IMR-90 (cell line): ENCODE measurements around the gene NIF3L1. TPM values are rescaled to one million over a fixed set of nuclear protein-coding genes. Genes with fewer than 3 reads are reported as not detected.

Source experiments
- ATAC-seq: fragments of 200-7000 bp; cut with Tn5 transposase; 2 replicates; pipeline ENCODE4 v1.9.1; 2020; ENCODE audit warnings: low read depth, mild to moderate bottlenecking, moderate library complexity
- BruUV-seq: library from RNA; stranded (reverse); fragments of 400-500 nt; replicated peaks from 2 replicates; lab custom pipeline; 2021; lab: Mats Ljungman, UMichigan
- CTCF ChIA-PET: fragments of 300-600 bp; formaldehyde crosslinking; extraction: SDS; loops from one replicate; lab custom pipeline; 2021; ENCODE audit warnings: antibody characterized with exemption; lab: Yijun Ruan, JAX
- POLR2A ChIA-PET: fragments of 300-600 bp; sonication (Branson Sonifier 250); formaldehyde crosslinking; loops from one replicate; lab custom pipeline; 2022; ENCODE audit warnings: antibody characterized with exemption; ENCODE audit not compliant: unreplicated experiment; lab: Charles Lee
- DNase-seq: peaks from one replicate; pipeline ENCODE4 v3.0.0; 2013
- H2AFZ ChIP-seq: replicated peaks from 2 replicates; pipeline ENCODE3; 2013; ENCODE audit warnings: low read length, mild to moderate bottlenecking; ENCODE audit not compliant: poor library complexity
- H2AK5ac ChIP-seq: 2 replicates; pipeline ENCODE4 v1.6.1; 2013; ENCODE audit warnings: low read depth, low read length, inconsistent platforms
- H2AK9ac ChIP-seq: replicated peaks from 2 replicates; pipeline ENCODE3; 2013; ENCODE audit warnings: mild to moderate bottlenecking, low read depth, low read length, moderate library complexity; ENCODE audit not compliant: poor library complexity
- H2BK120ac ChIP-seq: 2 replicates; pipeline ENCODE4 v1.6.1; 2013; ENCODE audit warnings: low read depth, low read length, inconsistent platforms
- H2BK15ac ChIP-seq: 3 replicates; pipeline ENCODE4 v1.6.1; 2013; ENCODE audit warnings: low read depth, low read length, inconsistent platforms
- H2BK20ac ChIP-seq: 2 replicates; pipeline ENCODE4 v1.6.1; 2013; ENCODE audit warnings: low read depth, mild to moderate bottlenecking, inconsistent platforms, low read length, moderate library complexity
- H2BK5ac ChIP-seq: 2 replicates; pipeline ENCODE4 v1.6.1; 2013; ENCODE audit warnings: mild to moderate bottlenecking, low read depth, low read length, inconsistent platforms; ENCODE audit not compliant: poor library complexity, severe bottlenecking
- H3K14ac ChIP-seq: replicated peaks from 2 replicates; pipeline ENCODE4 v1.6.1; 2013; ENCODE audit warnings: low read depth, low read length, inconsistent platforms
- H3K18ac ChIP-seq: 2 replicates; pipeline ENCODE4 v1.6.1; 2013; ENCODE audit warnings: low read depth, low read length, control low read depth
- H3K23ac ChIP-seq: 2 replicates; pipeline ENCODE4 v1.6.1; 2013; ENCODE audit warnings: low read depth, low read length, inconsistent platforms
- H3K27ac ChIP-seq: 2 replicates; pipeline ENCODE4 v1.5.1; 2013; ENCODE audit warnings: mild to moderate bottlenecking, control low read depth, low read length; ENCODE audit not compliant: insufficient read depth
- H3K27me3 ChIP-seq: 2 replicates; pipeline ENCODE4 v1.6.1; 2013; ENCODE audit warnings: low read length; ENCODE audit not compliant: control insufficient read depth, insufficient read depth
- H3K36me3 ChIP-seq: 2 replicates; pipeline ENCODE4 v1.6.1; 2013; ENCODE audit warnings: low read length, mixed read lengths; ENCODE audit not compliant: control insufficient read depth, insufficient read depth
- H3K4ac ChIP-seq: 2 replicates; pipeline ENCODE4 v1.6.1; 2013; ENCODE audit warnings: low read depth, low read length, inconsistent platforms
- H3K4me1 ChIP-seq: 2 replicates; pipeline ENCODE4 v1.6.1; 2013; ENCODE audit warnings: low read length, mixed read lengths; ENCODE audit not compliant: control insufficient read depth, insufficient read depth
- H3K4me2 ChIP-seq: 2 replicates; pipeline ENCODE4 v1.6.1; 2013; ENCODE audit warnings: low read depth, mild to moderate bottlenecking, control low read depth, low read length, moderate library complexity
- H3K4me3 ChIP-seq: 2 replicates; pipeline ENCODE4 v1.5.1; 2013; ENCODE audit warnings: low read depth, mild to moderate bottlenecking, control low read depth, low read length, moderate library complexity; ENCODE audit not compliant: insufficient read depth
- H3K56ac ChIP-seq: 2 replicates; pipeline ENCODE4 v1.6.1; 2013; ENCODE audit warnings: low read length, inconsistent platforms; ENCODE audit not compliant: insufficient read depth; ENCODE audit errors: extremely low read depth
- H3K79me1 ChIP-seq, 2 experiments: 2 replicates each; pipeline ENCODE4 v1.6.1; 2013; ENCODE audit warnings: low read length in 2 of 2, inconsistent platforms in 1 of 2, low read depth in 1 of 2
- H3K9ac ChIP-seq: 2 replicates; pipeline ENCODE4 v1.6.1; 2013; ENCODE audit warnings: low read depth, low read length, control low read depth
- H3K9me1 ChIP-seq: 2 replicates; pipeline ENCODE4 v1.6.1; 2013; ENCODE audit warnings: low read length, inconsistent platforms; ENCODE audit not compliant: insufficient read depth
- H3K9me3 ChIP-seq: 2 replicates; pipeline ENCODE4 v1.6.1; 2013; ENCODE audit warnings: low read length; ENCODE audit not compliant: control insufficient read depth, insufficient read depth
- H4K20me1 ChIP-seq: 2 replicates; pipeline ENCODE4 v1.6.1; 2013; ENCODE audit warnings: low read length, inconsistent platforms; ENCODE audit not compliant: insufficient read depth
- H4K5ac ChIP-seq: 2 replicates; pipeline ENCODE4 v1.6.1; 2013; ENCODE audit warnings: mild to moderate bottlenecking, low read depth, low read length, control low read depth
- H4K8ac ChIP-seq, 2 experiments: 2 replicates each; pipeline ENCODE4 v1.6.1; 2013; ENCODE audit warnings: low read depth in 2 of 2, low read length in 2 of 2, control low read depth in 1 of 2, inconsistent platforms in 1 of 2
- H4K91ac ChIP-seq: 2 replicates; pipeline ENCODE4 v1.6.1; 2013; ENCODE audit warnings: low read depth, low read length, inconsistent platforms; ENCODE audit not compliant: insufficient read depth
- BHLHE40 ChIP-seq: fragments of 150-350 bp; IDR thresholded peaks from 2 replicates; pipeline ENCODE4 v1.6.1; 2016; ENCODE audit warnings: mild to moderate bottlenecking, low read depth, low read length
- CEBPB ChIP-seq: IDR thresholded peaks from 2 replicates; pipeline ENCODE4 v1.6.1; 2012; ENCODE audit warnings: low read depth, low read length, improper control_type of control experiment
- CHD1 ChIP-seq: IDR thresholded peaks from 2 replicates; pipeline ENCODE4 v1.6.1; 2012; ENCODE audit warnings: low read depth, low read length, improper control_type of control experiment
- MAFK ChIP-seq: IDR thresholded peaks from 2 replicates; pipeline ENCODE4 v1.6.1; 2012; ENCODE audit warnings: low read depth, low read length, improper control_type of control experiment
- MAZ ChIP-seq: IDR thresholded peaks from 2 replicates; pipeline ENCODE4 v1.6.1; 2012; ENCODE audit warnings: low read depth, mild to moderate bottlenecking, low read length, improper control_type of control experiment, moderate library complexity, borderline replicate concordance
- MXI1 ChIP-seq: IDR thresholded peaks from 2 replicates; pipeline ENCODE4 v1.6.1; 2012; ENCODE audit warnings: low read depth, mild to moderate bottlenecking, low read length, moderate library complexity, borderline replicate concordance
- NFE2L2 ChIP-seq: fragments of 150-350 bp; IDR thresholded peaks from 2 replicates; pipeline ENCODE4 v1.6.1; 2016; ENCODE audit warnings: low read depth, mild to moderate bottlenecking, low read length
- POLR2A ChIP-seq: IDR thresholded peaks from 2 replicates; pipeline ENCODE4 v1.6.1; 2012; ENCODE audit warnings: mild to moderate bottlenecking, low read depth, low read length
- RAD21 ChIP-seq: IDR thresholded peaks from 2 replicates; pipeline ENCODE4 v1.6.1; 2012; ENCODE audit warnings: low read length, improper control_type of control experiment
- RCOR1 ChIP-seq: IDR thresholded peaks from 2 replicates; pipeline ENCODE4 v1.6.1; 2012; ENCODE audit warnings: mild to moderate bottlenecking, low read length, improper control_type of control experiment; ENCODE audit not compliant: insufficient replicate concordance
- RFX5 ChIP-seq: IDR thresholded peaks from 2 replicates; pipeline ENCODE4 v1.8.0; 2012; ENCODE audit warnings: low read depth, mild to moderate bottlenecking, low read length, moderate library complexity
- SMC3 ChIP-seq: fragments of 150-350 bp; IDR thresholded peaks from 2 replicates; pipeline ENCODE4 v1.6.1; 2016; ENCODE audit warnings: low read depth, mild to moderate bottlenecking, antibody characterized with exemption, low read length, moderate library complexity
- WGBS, 2 experiments: methylation state at CpG; one replicate each; pipeline versions ENCODE4 v1.1.5 to v1.1.7; 2013; ENCODE audit warnings: missing lambda C conversion rate in 2 of 2; ENCODE audit not compliant: insufficient read length in 1 of 2; ENCODE audit errors: extremely low coverage in 2 of 2; 5-methylcytosine and 5-hydroxymethylcytosine counted together
- dilution Hi-C: fragments of 300-500 bp; cut with HindIII; formaldehyde crosslinking; loops from one replicate; pipeline ENCODE4 v1.14.3; 2018; ENCODE audit warnings: low sequenced_read_pairs; ENCODE audit not compliant: unreplicated experiment
- in situ Hi-C: fragments of 300-500 bp; cut with MboI; formaldehyde crosslinking; loops from 3 replicates; pipeline ENCODE4 v1.14.3; 2019; ENCODE audit warnings: low sequenced_read_pairs, inconsistent platforms, mixed read lengths
- intact Hi-C: fragments of 100-400 bp; cut with micrococcal nuclease; formaldehyde crosslinking; loops from 2 replicates; pipeline ENCODE4 v1.10.0; 2022
- polyA plus RNA-seq, 3 experiments: library from polyadenylated mRNA; depleted of rRNA; stranded (reverse); fragments of >200 nt; gene quantifications; 2 replicates each; pipeline ENCODE4 v1.2.3, GENCODE V29; 2012; ENCODE audit warnings: low replicate concordance in 1 of 3
- total RNA-seq: library from RNA; depleted of rRNA; stranded (reverse); fragments of >200 nt; gene quantifications from 2 replicates; pipeline ENCODE4 v1.2.3, GENCODE V29; 2012
- TF ChIP-seq, protein P1 (sequence below): fragments of 150-350 bp; IDR thresholded peaks from 2 replicates; pipeline ENCODE4 v1.6.1; 2016; ENCODE audit warnings: low read depth, mild to moderate bottlenecking, low read length, moderate library complexity, borderline replicate concordance
- TF ChIP-seq, protein P2 (sequence below): conservative IDR thresholded peaks from 2 replicates; pipeline ENCODE4 v1.5.1; 2012; ENCODE audit warnings: mild to moderate bottlenecking, low read depth, low read length, improper control_type of control experiment
- TF ChIP-seq, protein P3 (sequence below): fragments of 150-350 bp; IDR thresholded peaks from 2 replicates; pipeline ENCODE4 v1.6.1; 2017; ENCODE audit warnings: mild to moderate bottlenecking, antibody characterized with exemption, low read length, low read depth

Gene NIF3L1
- total and polyA plus RNA-seq, 2 of the 4 experiments (the other 2 are of a cell fraction) = 43.0 to 54.6 TPM

DNA sequence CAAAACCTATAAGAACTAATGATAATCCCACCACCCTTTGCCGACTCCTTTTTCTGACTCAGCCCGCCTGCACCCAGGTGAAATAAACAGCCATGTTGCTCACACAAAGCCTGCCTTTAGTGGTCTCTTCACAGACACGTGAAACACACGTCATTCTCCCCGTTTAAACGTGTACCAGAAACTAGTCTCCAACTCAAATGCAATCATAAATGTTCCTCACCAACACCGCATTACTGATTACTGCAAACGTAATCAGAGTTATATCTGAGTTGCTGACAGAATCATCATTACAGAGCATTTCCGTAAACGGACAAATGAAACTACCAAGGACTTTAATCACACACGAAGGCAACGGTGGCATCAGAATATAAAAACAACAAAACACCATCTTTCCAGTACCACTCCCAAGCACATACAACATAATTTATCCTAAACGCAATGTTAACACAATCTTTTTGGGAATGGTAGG lies 26.6 kb upstream of the NIF3L1 start:
- Histone ChIP-seq H3K4me3 (peak overlapping the region; percentile 60), H3K18ac (peak overlapping the region; percentile 47; the same call in 1 of the 2 replicates), H2AK9ac (no peak overlapping the region), H3K9me3 (no peaks in the 10 kb centered on the region), H2BK15ac (no peak overlapping the region), H4K20me1 (peaks cover 59% of the 10 kb centered on the region), H3K27me3 (no peaks in the 10 kb centered on the region), H2BK120ac (no peak overlapping the region), H3K79me1 (peaks cover 4 to 35% of the 10 kb centered on the region in 2 experiments), H3K9me1 (peaks cover 7% of the 10 kb centered on the region), H4K8ac (no peak overlapping the region), H3K4ac (peak overlapping the region; percentile 97; the same call in 1 of the 2 replicates), H2BK20ac (no peak overlapping the region), H3K14ac (peak overlapping the region; percentile 99), H2AK5ac (no peak overlapping the region), H3K56ac (peak overlapping the region; percentile 25; the same call in 1 of the 2 replicates), H3K4me1 (peaks cover 5% of the 10 kb centered on the region), H2AFZ (no peak overlapping the region), H3K36me3 (peaks cover 20% of the 10 kb centered on the region), H2BK5ac (peak overlapping the region; percentile 86), H3K4me2 (peak overlapping the region; percentile 84), H3K27ac (no peak overlapping the region), H4K5ac (no peak overlapping the region; the same call in 1 of the 2 replicates), H3K23ac (peak overlapping the region; percentile 72), H3K9ac (peak overlapping the region; percentile 100; the same call in 1 of the 2 replicates), H4K91ac (no peak overlapping the region)
- no TSS peak for BruUV-seq
- ChIA-PET CTCF (interaction anchor here (0.5 kb wide), 1 partner anchor 59 kb away, joined by 3 read pairs; no protein-coding TSS in a partner anchor), POLR2A (no interaction called here)
- ATAC-seq (no peak), DNase-seq (peak; percentile 88)
- in situ Hi-C loops = no loop called here
- dilution Hi-C loops = no loop called here
- intact Hi-C loops = loop anchor here (2.0 to 5.0 kb wide), 2 partner anchors 44 to 115 kb away; no protein-coding TSS in a partner anchor
- WGBS, 2 experiments = 0% methylated on average over 4 of the region's 13 CpGs; no CpG with 5 or more reads in 1 of the 2 experiments
- TF ChIP-seq RCOR1 (no peak), POLR2A (peak; percentile 92), SMC3 (no peak), MAZ (no peak), CHD1 (no peak), NFE2L2 (peak; percentile 25; the same call in 1 of the 2 replicates), BHLHE40 (peak; percentile 83), RFX5 (no peak), MAFK (peak; percentile 21; the same call in 1 of the 2 replicates), CEBPB (peak; percentile 35; the same call in 1 of the 2 replicates), MXI1 (peak; percentile 87), RAD21 (no peak)
- TF ChIP-seq, protein P1, sequence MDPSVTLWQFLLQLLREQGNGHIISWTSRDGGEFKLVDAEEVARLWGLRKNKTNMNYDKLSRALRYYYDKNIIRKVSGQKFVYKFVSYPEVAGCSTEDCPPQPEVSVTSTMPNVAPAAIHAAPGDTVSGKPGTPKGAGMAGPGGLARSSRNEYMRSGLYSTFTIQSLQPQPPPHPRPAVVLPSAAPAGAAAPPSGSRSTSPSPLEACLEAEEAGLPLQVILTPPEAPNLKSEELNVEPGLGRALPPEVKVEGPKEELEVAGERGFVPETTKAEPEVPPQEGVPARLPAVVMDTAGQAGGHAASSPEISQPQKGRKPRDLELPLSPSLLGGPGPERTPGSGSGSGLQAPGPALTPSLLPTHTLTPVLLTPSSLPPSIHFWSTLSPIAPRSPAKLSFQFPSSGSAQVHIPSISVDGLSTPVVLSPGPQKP = no peak
- TF ChIP-seq, protein P2, sequence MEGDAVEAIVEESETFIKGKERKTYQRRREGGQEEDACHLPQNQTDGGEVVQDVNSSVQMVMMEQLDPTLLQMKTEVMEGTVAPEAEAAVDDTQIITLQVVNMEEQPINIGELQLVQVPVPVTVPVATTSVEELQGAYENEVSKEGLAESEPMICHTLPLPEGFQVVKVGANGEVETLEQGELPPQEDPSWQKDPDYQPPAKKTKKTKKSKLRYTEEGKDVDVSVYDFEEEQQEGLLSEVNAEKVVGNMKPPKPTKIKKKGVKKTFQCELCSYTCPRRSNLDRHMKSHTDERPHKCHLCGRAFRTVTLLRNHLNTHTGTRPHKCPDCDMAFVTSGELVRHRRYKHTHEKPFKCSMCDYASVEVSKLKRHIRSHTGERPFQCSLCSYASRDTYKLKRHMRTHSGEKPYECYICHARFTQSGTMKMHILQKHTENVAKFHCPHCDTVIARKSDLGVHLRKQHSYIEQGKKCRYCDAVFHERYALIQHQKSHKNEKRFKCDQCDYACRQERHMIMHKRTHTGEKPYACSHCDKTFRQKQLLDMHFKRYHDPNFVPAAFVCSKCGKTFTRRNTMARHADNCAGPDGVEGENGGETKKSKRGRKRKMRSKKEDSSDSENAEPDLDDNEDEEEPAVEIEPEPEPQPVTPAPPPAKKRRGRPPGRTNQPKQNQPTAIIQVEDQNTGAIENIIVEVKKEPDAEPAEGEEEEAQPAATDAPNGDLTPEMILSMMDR = no peak
- TF ChIP-seq, protein P3, sequence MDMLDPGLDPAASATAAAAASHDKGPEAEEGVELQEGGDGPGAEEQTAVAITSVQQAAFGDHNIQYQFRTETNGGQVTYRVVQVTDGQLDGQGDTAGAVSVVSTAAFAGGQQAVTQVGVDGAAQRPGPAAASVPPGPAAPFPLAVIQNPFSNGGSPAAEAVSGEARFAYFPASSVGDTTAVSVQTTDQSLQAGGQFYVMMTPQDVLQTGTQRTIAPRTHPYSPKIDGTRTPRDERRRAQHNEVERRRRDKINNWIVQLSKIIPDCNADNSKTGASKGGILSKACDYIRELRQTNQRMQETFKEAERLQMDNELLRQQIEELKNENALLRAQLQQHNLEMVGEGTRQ = peak; percentile 57
